Measurements from ENCODE around the gene ATG9B. TPM values are rescaled to one million over a fixed set of nuclear protein-coding genes. Genes with fewer than 3 reads are reported as not detected.

ATG9B gene
- total RNA-seq, 1 donor from 2014 or later, result 0.85 TPM

DNA sequence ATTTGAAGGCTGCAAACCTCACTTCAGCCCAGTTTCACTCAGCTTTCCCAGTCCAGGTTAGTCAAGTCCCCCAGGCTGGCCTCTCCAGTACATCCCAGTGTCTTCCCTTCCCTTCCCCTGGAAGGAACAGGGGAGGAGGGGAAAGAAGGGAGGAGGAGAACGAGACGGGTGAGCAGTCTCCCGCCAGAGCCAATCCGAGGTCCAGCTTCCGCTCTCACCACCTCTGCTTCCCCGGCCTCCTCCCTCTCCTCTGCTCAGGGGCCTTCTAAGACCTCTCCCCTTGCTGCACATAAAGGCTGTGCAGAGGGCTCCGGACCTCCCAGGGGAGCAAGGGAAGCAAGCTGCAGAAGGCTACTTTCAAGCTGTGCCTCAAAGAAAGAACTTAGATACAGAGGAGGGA lies 4.1 kb downstream of the ATG9B start:
- H3K27me3 Mint-ChIP-seq (ENCODE audit: unreplicated experiment), result peaks cover 35% of the 10 kb centered on the region
- peaks cover 16% of the 10 kb centered on the region for H3K36me3 Mint-ChIP-seq (ENCODE audit: low read depth, unreplicated experiment)
- H3K9me3 Mint-ChIP-seq (ENCODE audit: unreplicated experiment), result no peaks in the 10 kb centered on the region
- no peak overlapping the region for H3K4me3 Mint-ChIP-seq (ENCODE audit: unreplicated experiment)
- DNase-seq (ENCODE audit: low spot score), result no peak
- no peak overlapping the region for H3K27ac Mint-ChIP-seq (ENCODE audit: unreplicated experiment)
- H3K4me1 Mint-ChIP-seq (ENCODE audit: unreplicated experiment), result peaks cover 30% of the 10 kb centered on the region
- TF ChIP-seq, protein P1, sequence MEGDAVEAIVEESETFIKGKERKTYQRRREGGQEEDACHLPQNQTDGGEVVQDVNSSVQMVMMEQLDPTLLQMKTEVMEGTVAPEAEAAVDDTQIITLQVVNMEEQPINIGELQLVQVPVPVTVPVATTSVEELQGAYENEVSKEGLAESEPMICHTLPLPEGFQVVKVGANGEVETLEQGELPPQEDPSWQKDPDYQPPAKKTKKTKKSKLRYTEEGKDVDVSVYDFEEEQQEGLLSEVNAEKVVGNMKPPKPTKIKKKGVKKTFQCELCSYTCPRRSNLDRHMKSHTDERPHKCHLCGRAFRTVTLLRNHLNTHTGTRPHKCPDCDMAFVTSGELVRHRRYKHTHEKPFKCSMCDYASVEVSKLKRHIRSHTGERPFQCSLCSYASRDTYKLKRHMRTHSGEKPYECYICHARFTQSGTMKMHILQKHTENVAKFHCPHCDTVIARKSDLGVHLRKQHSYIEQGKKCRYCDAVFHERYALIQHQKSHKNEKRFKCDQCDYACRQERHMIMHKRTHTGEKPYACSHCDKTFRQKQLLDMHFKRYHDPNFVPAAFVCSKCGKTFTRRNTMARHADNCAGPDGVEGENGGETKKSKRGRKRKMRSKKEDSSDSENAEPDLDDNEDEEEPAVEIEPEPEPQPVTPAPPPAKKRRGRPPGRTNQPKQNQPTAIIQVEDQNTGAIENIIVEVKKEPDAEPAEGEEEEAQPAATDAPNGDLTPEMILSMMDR (IDR thresholded peaks at IDR 0.05; ENCODE audit: unreplicated experiment), result no peak

DNA sequence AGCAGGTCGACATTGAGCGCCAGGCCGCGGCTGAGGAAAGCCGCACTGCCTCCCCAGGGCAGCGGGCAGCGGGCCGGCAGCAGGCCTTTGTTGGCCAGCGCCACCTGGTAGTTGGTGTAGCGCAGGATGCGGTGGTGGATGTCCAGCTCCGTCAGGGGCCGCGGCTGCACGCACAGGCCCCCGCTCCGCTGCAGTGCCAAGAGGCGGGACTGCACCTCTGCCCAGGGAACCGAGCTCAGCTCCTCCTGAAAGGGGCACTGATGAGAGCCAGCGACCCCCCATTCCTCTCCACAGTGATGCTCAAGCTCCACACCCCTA lies 5.2 kb downstream of the ATG9B start:
- H3K9me3 Mint-ChIP-seq (ENCODE audit: unreplicated experiment), result no peaks in the 10 kb centered on the region
- no peak overlapping the region for H3K27ac Mint-ChIP-seq (ENCODE audit: unreplicated experiment)
- peaks cover 35% of the 10 kb centered on the region for H3K4me1 Mint-ChIP-seq (ENCODE audit: unreplicated experiment)
- TF ChIP-seq, protein P1 (IDR thresholded peaks at IDR 0.05; ENCODE audit: unreplicated experiment), result no peak
- H3K36me3 Mint-ChIP-seq (ENCODE audit: low read depth, unreplicated experiment), result peaks cover 23% of the 10 kb centered on the region
- H3K27me3 Mint-ChIP-seq (ENCODE audit: unreplicated experiment), result peaks cover 39% of the 10 kb centered on the region
- H3K4me3 Mint-ChIP-seq (ENCODE audit: unreplicated experiment), result no peak overlapping the region
- DNase-seq (ENCODE audit: low spot score), result no peak

DNA sequence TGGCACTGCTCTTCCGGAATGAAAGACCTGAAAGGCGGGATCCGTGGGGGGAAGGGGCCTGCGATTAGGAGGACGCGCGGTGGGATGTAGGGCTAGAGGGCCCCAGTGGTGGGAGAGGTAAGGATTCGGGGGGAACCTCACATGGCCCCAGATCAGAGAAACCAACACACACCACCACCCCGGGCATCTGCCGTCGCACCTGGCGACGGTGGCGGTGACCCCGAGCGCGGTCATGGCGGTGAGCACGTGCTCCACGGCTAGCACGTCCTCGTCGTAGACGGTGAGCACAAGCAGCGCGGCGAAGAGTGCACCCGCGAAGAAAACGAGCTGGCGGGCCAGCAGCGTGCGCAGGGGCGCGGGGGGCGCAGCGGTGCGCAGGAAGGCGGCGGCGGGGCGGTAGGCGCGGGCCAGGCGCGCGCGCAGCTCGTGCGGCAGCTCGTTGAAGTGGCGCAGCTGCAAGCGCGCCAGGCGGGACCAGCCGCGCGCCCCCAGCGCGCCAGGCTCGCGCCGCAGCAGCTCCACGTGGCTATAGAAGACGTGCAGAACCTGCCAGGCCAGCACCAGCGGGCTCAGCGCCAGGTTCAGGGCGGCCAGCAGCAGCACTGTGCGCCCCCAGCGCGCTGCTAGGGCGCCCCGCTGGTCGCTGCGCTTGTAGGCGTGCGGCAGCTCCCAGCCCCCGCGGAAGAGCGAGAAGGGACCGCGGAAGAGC lies 5.7 kb downstream of the ATG9B start:
- Mint-ChIP-seq H3K27ac (ENCODE audit: unreplicated experiment) (no peak overlapping the region), H3K9me3 (ENCODE audit: unreplicated experiment) (no peaks in the 10 kb centered on the region), H3K4me3 (ENCODE audit: unreplicated experiment) (peak overlapping the region; percentile 51), H3K36me3 (ENCODE audit: low read depth, unreplicated experiment) (peaks cover 24% of the 10 kb centered on the region), H3K27me3 (ENCODE audit: unreplicated experiment) (peaks cover 40% of the 10 kb centered on the region), H3K4me1 (ENCODE audit: unreplicated experiment) (peaks cover 35% of the 10 kb centered on the region)
- DNase-seq (ENCODE audit: low spot score), result no peak
- TF ChIP-seq, protein P1 (IDR thresholded peaks at IDR 0.05; ENCODE audit: unreplicated experiment), result peak; percentile 8

GRCh38 chr7:151017953-151018420 lies 6.3 kb downstream of the ATG9B start:
- Mint-ChIP-seq H3K36me3 (ENCODE audit: low read depth, unreplicated experiment) (peaks cover 24% of the 10 kb centered on the region), H3K27ac (ENCODE audit: unreplicated experiment) (peak overlapping the region; percentile 44), H3K4me1 (ENCODE audit: unreplicated experiment) (peaks cover 36% of the 10 kb centered on the region), H3K9me3 (ENCODE audit: unreplicated experiment) (no peaks in the 10 kb centered on the region), H3K27me3 (ENCODE audit: unreplicated experiment) (peaks cover 40% of the 10 kb centered on the region), H3K4me3 (ENCODE audit: unreplicated experiment) (peak overlapping the region; percentile 77)
- TF ChIP-seq, protein P1 (IDR thresholded peaks at IDR 0.05; ENCODE audit: unreplicated experiment), result peak; percentile 90
- peak; percentile 93 for DNase-seq (ENCODE audit: low spot score)

DNA sequence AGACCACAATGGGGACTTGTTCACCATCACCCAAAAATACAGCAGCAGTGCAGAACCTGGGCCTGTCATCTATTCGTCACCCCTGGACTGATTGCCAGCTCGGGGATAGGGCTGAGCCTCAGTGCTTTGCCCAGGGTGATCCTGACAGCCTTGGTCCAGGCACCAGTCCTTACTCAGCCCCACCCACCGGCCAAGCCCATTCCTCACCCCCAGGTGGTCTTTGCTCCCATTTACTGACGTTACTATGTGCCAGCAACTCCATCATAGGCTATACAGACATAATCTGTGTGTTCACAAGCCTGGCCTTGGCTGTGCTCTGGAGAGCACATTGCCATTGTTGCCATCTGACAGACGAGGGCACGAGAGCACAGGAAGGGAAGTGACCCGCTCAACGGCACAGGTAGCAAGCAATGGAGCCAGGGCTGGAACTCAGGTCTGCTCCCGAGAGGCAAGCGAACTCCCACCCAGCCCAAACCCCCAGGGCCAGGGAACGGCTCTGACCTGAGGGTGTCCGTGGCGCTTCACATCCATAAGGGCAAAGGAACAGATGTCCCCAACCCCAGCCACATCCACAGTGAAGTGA lies 6.8 kb downstream of the ATG9B start:
- DNase-seq (ENCODE audit: low spot score), result no peak
- peaks cover 43% of the 10 kb centered on the region for H3K27me3 Mint-ChIP-seq (ENCODE audit: unreplicated experiment)
- H3K4me1 Mint-ChIP-seq (ENCODE audit: unreplicated experiment), result peaks cover 41% of the 10 kb centered on the region
- H3K4me3 Mint-ChIP-seq (ENCODE audit: unreplicated experiment), result peak overlapping the region; percentile 77
- peak overlapping the region; percentile 44 for H3K27ac Mint-ChIP-seq (ENCODE audit: unreplicated experiment)
- no peaks in the 10 kb centered on the region for H3K9me3 Mint-ChIP-seq (ENCODE audit: unreplicated experiment)
- H3K36me3 Mint-ChIP-seq (ENCODE audit: low read depth, unreplicated experiment), result peaks cover 27% of the 10 kb centered on the region
- TF ChIP-seq, protein P1 (IDR thresholded peaks at IDR 0.05; ENCODE audit: unreplicated experiment), result no peak

Data from endothelial cell (in vitro differentiated cells).